Hematopoietic multipotent progenitor cell treated with erythropoietin and hydrocortisone succinate and interleukin-3 and kit ligand, for 8 days (in vitro differentiated cells): ENCODE data around the gene CCDC34.

ENCODE experiments used
- DNase-seq: peaks from one replicate; pipeline ENCODE4 v3.0.0-alpha.2; 2015

Gene CCDC34

GRCh38 chr11:27391331-27392015 is 28.5 kb upstream of the CCDC34 start:
- no peak for DNase-seq

GRCh38 chr11:27390318-27391295 is 27.6 kb upstream of the CCDC34 start:
- DNase-seq: peak; percentile 31

DNA sequence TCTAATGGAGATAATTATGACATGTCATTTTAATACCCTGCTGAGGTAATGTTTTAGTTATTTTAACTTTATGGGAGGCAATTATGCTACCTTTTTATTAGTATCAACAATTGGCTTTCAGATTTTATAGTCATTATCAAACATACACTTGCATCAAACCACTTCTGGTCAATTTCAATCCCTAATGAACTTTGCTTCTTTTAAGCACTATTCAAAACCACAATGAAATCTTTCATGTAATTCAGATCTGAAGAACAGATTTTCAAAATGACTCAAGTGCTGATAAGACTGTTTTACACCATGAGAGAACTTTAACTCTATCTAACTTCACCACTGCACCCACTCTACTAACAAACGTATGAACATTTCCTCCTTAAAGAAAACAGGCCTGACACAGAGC is 25.9 kb upstream of the CCDC34 start:
- DNase-seq: peak; percentile 50

GRCh38 chr11:27388001-27388400 is 25.0 kb upstream of the CCDC34 start:
- peak; percentile 86 for DNase-seq

- no peak for DNase-seq
These were observed 24.3 kb upstream of the CCDC34 start for GRCh38 chr11:27387362-27387761.

GRCh38 chr11:27386181-27386845 is 23.3 kb upstream of the CCDC34 start:
- DNase-seq: no peak

DNA sequence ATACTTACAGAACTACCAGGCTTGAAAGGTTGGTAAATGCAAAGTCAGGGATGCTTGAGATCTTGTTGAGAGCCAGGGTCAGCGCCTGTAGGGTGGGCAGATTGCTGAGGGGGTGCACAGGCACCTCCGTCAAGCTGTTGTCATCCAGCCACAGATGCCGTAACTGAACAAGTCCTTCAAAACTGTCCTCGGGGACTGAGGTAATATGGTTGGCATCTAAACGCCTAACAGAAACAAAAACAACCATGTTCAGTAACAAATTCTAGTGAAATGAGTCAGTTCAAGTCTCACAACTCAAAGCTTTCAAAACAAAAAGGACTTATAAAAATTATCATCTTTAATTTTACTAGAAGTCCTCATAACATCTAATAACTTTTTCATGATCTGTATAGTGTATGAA is 22.2 kb upstream of the CCDC34 start:
- DNase-seq: no peak

DNA sequence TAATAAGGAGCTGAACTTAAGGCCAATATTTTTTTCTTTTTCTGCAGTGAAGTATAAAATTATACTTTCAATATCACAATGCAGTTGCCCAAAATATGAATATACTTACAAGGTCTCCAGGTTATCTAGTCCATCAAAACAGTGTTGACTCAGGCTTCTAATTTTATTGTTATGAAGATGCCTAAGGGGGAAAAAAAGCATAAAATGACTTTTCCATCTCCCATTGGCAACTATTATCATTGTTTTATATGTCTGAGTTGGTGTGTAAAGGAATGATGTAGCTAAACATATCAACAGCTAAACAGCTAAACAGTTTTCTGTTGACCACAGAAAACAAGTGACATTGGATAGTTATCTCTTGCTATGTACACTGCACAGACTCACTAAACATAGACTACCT is 21.2 kb upstream of the CCDC34 start:
- DNase-seq: no peak

GRCh38 chr11:27383645-27384044 is 20.6 kb upstream of the CCDC34 start:
- DNase-seq: no peak

DNA sequence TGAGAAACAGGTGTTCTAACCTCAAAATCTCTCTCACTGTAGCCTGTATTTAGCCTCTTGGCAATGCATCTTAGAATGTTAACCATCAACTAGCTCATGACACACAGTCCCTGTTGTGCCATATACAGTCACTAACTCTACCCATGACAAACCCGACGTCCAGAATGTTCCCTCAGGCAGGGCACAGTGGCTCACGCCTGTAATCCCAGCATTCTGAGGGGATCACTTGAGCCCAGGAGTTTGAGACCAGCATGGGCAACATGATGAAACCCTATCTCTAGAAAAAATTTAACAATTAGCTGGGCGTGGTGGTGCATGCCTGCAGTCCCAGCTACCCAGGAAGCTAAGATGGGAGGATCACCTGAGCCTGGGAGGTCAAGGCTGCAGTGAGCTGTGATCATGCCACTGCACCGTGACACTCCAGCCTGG is 18.2 kb upstream of the CCDC34 start:
- no peak for DNase-seq

DNA sequence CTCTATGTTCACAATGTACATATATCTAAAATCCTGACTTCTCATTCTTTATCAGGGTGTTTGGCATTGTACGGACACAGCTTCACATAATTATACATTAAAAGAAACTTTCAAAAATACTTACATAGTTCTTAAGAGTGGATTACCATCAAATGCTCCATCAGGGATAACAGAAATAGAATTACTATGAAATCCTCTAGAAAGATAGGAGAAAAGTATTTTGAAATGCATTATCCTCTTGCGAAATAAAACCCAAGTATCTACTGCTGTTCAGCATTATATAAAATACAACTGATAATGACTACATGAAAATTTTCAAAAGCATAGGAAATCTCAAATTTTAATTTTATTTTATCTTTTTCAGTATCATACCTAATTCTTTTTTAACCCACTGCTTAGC is 17.8 kb upstream of the CCDC34 start:
- no peak for DNase-seq

- DNase-seq: no peak
These were observed 16.4 kb upstream of the CCDC34 start for GRCh38 chr11:27379449-27379848.

- no peak for DNase-seq
These were observed 12.4 kb upstream of the CCDC34 start for GRCh38 chr11:27375370-27375769.

- no peak for DNase-seq
These were observed 11.0 kb upstream of the CCDC34 start for GRCh38 chr11:27373856-27374602.

DNA sequence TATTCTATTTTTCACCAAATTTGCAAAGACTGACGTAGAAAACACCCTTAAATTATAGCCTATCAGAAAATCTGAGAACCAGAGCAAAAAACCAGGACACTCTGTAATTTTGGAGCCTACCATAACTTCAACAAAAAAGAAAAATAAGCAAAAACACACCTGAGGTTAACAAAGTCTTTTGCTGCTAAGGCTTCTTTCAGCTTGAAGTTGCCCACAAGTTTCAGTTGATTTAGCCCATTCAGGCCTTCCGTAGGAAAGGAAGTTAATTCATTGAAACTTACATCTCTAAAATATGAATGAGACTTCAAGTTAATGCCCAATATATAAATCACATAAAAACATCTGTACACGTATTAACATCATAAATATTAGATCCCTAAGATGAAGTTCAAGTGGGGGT is 10.4 kb upstream of the CCDC34 start:
- DNase-seq: no peak

DNA sequence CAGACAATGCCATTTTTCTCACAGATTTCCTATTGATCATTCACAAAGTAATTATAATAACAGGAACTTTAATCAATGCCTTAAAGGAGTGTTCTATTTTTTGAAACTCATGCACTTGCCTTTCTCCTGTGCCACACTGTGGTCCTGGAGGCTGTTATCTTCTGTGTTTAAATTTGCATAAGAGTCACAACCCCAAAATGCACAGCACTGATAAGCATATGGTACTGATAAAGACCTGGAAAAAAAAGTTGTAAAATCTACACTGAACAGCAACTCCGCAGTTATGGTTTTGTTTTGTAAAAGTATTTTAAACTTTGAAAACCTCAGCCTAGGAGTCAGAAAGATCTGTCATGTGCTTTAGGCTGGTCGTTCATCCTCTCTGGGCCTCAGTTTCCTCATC is 9.1 kb upstream of the CCDC34 start:
- DNase-seq: peak; percentile 92

DNA sequence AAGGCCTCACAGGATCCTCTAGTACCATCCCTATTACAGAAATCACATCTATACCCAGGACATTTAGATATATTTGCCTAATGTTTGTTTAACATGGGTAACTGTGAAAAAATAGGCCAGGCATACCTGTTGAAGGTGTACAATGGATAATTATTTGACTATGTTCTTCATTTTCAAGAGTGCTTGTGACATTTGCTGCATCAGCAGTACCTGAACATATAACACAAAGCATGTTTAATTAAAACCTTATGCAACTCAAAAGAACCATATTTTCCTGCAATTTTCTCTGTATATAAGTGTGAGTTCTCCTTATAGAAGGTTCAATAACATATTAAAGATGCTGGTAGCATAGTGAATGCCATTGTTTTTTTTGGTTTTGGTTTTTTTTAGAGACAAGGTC is 8.5 kb upstream of the CCDC34 start:
- DNase-seq: no peak

DNA sequence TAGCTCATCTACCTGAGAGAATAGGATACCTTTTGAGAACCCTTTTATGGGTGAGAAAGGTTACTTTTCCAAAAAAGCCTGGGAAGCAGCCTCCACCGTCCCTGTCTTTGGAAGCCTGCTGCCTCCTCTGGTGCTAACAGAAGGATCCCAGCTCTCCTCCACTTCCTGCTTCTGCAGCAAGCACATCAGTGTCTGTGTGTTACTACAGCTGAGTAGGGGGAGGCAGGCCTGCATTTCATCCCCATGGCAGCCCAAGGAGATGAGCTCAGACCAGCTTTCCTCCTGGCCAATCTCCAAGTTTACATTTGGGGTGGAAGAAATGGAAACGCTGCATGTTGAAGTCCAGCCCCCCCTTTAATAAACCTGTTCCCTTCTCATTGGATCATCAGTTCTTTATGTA is 7.4 kb upstream of the CCDC34 start:
- no peak for DNase-seq

DNA sequence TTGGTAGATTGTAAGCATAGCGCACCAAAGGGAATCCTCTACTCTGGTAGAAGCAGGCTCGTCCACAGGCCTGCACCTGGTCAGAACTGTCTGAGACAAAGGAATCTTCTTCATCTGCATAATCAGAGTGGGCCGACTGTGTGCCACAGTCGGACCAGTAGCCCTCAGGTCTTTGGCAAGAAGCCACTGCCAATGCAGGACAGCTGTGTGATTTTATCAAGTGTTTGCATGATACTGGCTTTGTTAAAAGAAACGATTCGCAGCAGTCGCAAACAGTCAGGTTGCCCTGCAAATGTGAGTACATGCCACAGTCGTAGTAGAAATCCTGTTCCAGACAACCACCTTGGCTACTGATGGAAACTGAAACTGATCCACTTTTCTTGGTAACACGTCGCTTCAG is 4.9 kb upstream of the CCDC34 start:
- no peak for DNase-seq

GRCh38 chr11:27363576-27364117 is 632 bp upstream of the CCDC34 start:
- no peak for DNase-seq

- no peak for DNase-seq
These were observed 1.2 kb downstream of the CCDC34 start for GRCh38 chr11:27361649-27362431.

DNA sequence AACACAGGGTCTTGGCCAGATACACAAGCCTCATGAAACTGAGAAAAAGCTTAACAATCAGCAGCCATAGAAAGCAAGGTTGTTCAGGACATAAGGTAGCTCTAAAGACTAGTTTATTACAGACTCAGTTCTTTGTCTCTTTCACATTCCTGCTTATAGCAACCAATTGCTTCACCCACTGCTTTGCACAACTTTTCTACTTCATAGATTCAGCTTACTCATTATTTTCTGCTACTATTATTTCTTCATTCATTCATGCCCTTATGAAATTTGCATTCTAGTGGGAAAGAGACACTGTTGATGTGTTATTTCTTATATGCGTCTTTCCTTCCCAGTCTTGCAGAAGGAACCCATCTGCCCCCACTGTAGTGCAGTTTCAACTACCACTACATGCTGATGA is 4.7 kb downstream of the CCDC34 start:
- no peak for DNase-seq
